Thyroid gland (tissue), 4 donors: ENCODE measurements around the gene MINK1.

Source experiments
- CTCF ChIP-seq, 6 experiments: fragments of 200-600 bp in 3 of 6; fragments of 450-650 bp in 3 of 6; sonication (generic) in 3 of 6; IDR thresholded peaks; one replicate each; pipeline ENCODE4 v1.5.1; 2016 to 2019; ENCODE audit warnings: antibody characterized with exemption in 6 of 6, mild to moderate bottlenecking in 2 of 6, inconsistent platforms in 1 of 6, moderate library complexity in 1 of 6
- POLR2A ChIP-seq, 2 donors: fragments of 450-650 bp; IDR thresholded peaks; one replicate each; pipeline ENCODE4 v1.6.1; 2017; ENCODE audit warnings: antibody characterized with exemption in 2 of 2, mild to moderate bottlenecking in 2 of 2, moderate library complexity in 1 of 2

GRCh38 chr17:4872786-4873185 lies 39.6 kb downstream of the MINK1 start:
- TF ChIP-seq CTCF (IDR thresholded peaks at IDR 0.05) (no peak), POLR2A (IDR thresholded peaks at IDR 0.05) (no peak)
